HepG2 (cell line): Measurements from ENCODE around the gene WDFY1.

Experiments used
- DNMT3B ChIP-seq: conservative IDR thresholded peaks from 2 replicates; pipeline ENCODE4 v1.6.1; 2016; ENCODE audit warnings: missing biosample characterization, control low read depth
- ELK4 ChIP-seq: sonication (generic); formaldehyde crosslinking; IDR thresholded peaks from 2 replicates; pipeline ENCODE4 v1.9.0; 2021; ENCODE audit warnings: missing genetic modification reagents, borderline replicate concordance
- PATZ1 ChIP-seq: sonication (generic); formaldehyde crosslinking; IDR thresholded peaks from 2 replicates; pipeline ENCODE4 v1.4.0; 2020; ENCODE audit warnings: missing genetic modification reagents
- REST ChIP-seq, 2 experiments: IDR thresholded peaks; 2 replicates each; pipeline ENCODE4 v1.6.1; 2011 to 2012; ENCODE audit warnings: low read length in 2 of 2, borderline replicate concordance in 1 of 2, low read depth in 1 of 2, mild to moderate bottlenecking in 1 of 2, moderate library complexity in 1 of 2
- TEAD2 ChIP-seq: sonication (generic); formaldehyde crosslinking; IDR thresholded peaks from 2 replicates; pipeline ENCODE4 v1.9.0; 2021; ENCODE audit warnings: missing genetic modification reagents
- TF ChIP-seq, protein P1 (sequence below): sonication (generic); formaldehyde crosslinking; IDR thresholded peaks from 2 replicates; pipeline ENCODE4 v1.9.0; 2021; ENCODE audit warnings: missing genetic modification reagents, borderline replicate concordance

- peak; percentile 91; the same call in 1 of the 2 replicates for TF ChIP-seq DNMT3B (CRISPR knock-in tag)
- TF ChIP-seq PATZ1 (CRISPR knock-in tag): peak; percentile 52; the same call in 1 of the 2 replicates
- TF ChIP-seq, protein P1, sequence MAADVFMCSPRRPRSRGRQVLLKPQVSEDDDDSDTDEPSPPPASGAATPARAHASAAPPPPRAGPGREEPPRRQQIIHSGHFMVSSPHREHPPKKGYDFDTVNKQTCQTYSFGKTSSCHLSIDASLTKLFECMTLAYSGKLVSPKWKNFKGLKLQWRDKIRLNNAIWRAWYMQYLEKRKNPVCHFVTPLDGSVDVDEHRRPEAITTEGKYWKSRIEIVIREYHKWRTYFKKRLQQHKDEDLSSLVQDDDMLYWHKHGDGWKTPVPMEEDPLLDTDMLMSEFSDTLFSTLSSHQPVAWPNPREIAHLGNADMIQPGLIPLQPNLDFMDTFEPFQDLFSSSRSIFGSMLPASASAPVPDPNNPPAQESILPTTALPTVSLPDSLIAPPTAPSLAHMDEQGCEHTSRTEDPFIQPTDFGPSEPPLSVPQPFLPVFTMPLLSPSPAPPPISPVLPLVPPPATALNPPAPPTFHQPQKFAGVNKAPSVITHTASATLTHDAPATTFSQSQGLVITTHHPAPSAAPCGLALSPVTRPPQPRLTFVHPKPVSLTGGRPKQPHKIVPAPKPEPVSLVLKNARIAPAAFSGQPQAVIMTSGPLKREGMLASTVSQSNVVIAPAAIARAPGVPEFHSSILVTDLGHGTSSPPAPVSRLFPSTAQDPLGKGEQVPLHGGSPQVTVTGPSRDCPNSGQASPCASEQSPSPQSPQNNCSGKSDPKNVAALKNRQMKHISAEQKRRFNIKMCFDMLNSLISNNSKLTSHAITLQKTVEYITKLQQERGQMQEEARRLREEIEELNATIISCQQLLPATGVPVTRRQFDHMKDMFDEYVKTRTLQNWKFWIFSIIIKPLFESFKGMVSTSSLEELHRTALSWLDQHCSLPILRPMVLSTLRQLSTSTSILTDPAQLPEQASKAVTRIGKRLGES (CRISPR knock-in tag): no peak
- no peak for TF ChIP-seq REST (IDR thresholded peaks at IDR 0.05; ENCODE audit: borderline replicate concordance in 1 of 2, low read depth in 1 of 2, low read length in 2 of 2)
- no peak for TF ChIP-seq ELK4 (CRISPR knock-in tag)
- no peak for TF ChIP-seq TEAD2 (CRISPR knock-in tag)
Measured at GRCh38 chr2:223930103-223930976, 14.8 kb downstream of the WDFY1 start.
